Psoas muscle (tissue), 8 donors: Measurements from ENCODE around the gene MRTFB. TPM values are rescaled to one million over a fixed set of nuclear protein-coding genes. Genes with fewer than 3 reads are reported as not detected.

Experiments used
- ATAC-seq, 4 donors: fragments of 200-7000 bp; cut with Tn5 transposase; one replicate each; pipeline ENCODE4 v1.9.1; 2020; ENCODE audit warnings: moderate library complexity in 3 of 4, mild to moderate bottlenecking in 2 of 4
- DNase-seq, 2 donors: peaks; one replicate each; pipeline ENCODE4 v3.0.0-alpha.2; 2020
- H3K27ac ChIP-seq: fragments of 200-600 bp; one replicate; pipeline ENCODE4 v1.8.0; 2022
- H3K27me3 ChIP-seq, 3 donors: fragments of 200-600 bp in 1 of 3; one replicate each; pipeline versions ENCODE4 v1.6.1 to v1.8.0; 2013 to 2022; ENCODE audit warnings: low read length in 2 of 3, mild to moderate bottlenecking in 2 of 3, moderate library complexity in 1 of 3; ENCODE audit not compliant: insufficient read depth in 3 of 3
- H3K36me3 ChIP-seq, 2 donors: fragments of 200-600 bp in 1 of 2; one replicate each; pipeline versions ENCODE4 v1.6.1 to v1.8.0; 2013 to 2022; ENCODE audit warnings: low read depth in 1 of 2, mild to moderate bottlenecking in 1 of 2, moderate library complexity in 1 of 2; ENCODE audit not compliant: insufficient read depth in 1 of 2
- H3K4me1 ChIP-seq: fragments of 200-600 bp; one replicate; pipeline ENCODE4 v1.8.0; 2022
- H3K4me3 ChIP-seq: fragments of 200-600 bp; one replicate; pipeline ENCODE4 v1.8.0; 2022; ENCODE audit warnings: mild to moderate bottlenecking
- H3K9me3 ChIP-seq: fragments of 200-600 bp; one replicate; pipeline ENCODE4 v1.8.0; 2022
- WGBS, 3 donors: extraction: QIAGEN DNeasy Blood & Tissue Kit; methylation state at CpG; one replicate each; pipeline versions ENCODE4 v1.1.6 to v1.1.7; 2013; 5-methylcytosine and 5-hydroxymethylcytosine counted together
- intact Hi-C, 2 donors: fragments of 100-400 bp; cut with DNase I; formaldehyde crosslinking; loops; one replicate each; pipeline versions ENCODE4 v1.11.0 to v1.14.2; 2022
- polyA plus RNA-seq, 3 donors: library from polyadenylated mRNA; stranded (reverse); fragments of 200-250 nt; gene quantifications; one replicate each; pipeline ENCODE4 v1.2.3, GENCODE V29; 2013
- total RNA-seq, 4 donors: library from RNA; stranded (reverse); fragmentation: NEBNext Ultra II Directional in 2 of 4; extraction: Animal tissue kit (Norgen Biotek cat#: 25700) in 2 of 4; gene quantifications; one replicate each; pipeline versions ENCODE4 v1.2.1 to v1.2.4, GENCODE V29; 2021 to 2023
- TF ChIP-seq, protein P1 (sequence below): fragments of 200-600 bp; IDR thresholded peaks from one replicate; pipeline ENCODE4 v1.8.0; 2022; ENCODE audit warnings: antibody characterized with exemption
- donor health status: healthy with polysubstance abuse.
- donor health status: DM: no; HTN: no; CAD: no; lungs with moderate emphysema.
- donor health status: Bipolar disorder and iron deficiency.
- donor health status: healthy.
- donor health status: DM: yes; HTN: yes; CAD: no.
- donor health status: DM: no; HTN: no; CAD: no.
- donor health status: DM: no; HTN: no; CAD: no.
- donor health status: DM: yes; HTN: yes; CAD: no.

Gene MRTFB
- total and polyA plus RNA-seq, 7 donors: 2.7 to 26.3 (median 14.1) TPM

DNA sequence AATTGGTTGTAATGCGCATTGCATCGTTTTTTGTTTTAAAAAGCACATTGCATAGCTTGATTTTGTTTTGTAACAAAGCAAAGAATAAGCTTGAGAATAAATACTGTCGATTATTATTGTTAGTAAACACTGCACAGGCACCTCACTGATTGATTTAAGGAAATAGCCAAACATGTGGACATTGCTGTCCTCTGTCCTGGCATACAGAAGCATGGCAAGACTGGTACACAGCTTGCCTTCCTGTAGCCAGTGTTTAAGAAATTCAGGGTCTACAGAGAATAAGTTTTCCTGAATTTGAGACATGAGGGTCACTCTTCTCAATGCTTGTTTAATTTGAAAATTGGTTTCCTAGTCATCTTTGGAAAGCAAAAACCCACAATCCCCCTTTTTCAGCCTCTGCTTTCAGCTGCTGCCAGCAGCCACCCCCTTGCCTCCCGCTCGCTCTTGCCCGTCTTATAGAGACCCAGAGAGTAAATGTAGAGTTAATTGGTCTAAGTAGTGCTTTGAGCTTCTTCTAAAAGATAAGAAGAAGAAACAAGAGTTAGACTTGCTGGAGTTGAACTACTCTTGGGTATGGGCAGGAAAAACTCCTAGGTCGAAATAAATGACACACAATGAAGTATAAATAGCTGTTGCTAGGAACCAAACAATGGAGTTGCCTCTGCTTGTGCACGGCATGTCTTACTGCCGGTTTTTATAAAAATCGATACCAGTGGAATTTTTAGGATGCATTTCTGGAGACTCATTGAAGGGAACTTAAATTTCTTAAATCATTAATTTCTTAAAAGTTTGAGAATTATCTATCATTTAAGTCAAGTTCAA is 116.6 kb downstream of the MRTFB start:
- H3K9me3 ChIP-seq: no peaks in the 10 kb centered on the region
- 27 to 67% (median 27%) methylated on average over 10 of the region's 10 CpGs for WGBS, 3 donors
- H3K4me3 ChIP-seq: peak overlapping the region; percentile 72
- no peak for DNase-seq
- TF ChIP-seq, protein P1, sequence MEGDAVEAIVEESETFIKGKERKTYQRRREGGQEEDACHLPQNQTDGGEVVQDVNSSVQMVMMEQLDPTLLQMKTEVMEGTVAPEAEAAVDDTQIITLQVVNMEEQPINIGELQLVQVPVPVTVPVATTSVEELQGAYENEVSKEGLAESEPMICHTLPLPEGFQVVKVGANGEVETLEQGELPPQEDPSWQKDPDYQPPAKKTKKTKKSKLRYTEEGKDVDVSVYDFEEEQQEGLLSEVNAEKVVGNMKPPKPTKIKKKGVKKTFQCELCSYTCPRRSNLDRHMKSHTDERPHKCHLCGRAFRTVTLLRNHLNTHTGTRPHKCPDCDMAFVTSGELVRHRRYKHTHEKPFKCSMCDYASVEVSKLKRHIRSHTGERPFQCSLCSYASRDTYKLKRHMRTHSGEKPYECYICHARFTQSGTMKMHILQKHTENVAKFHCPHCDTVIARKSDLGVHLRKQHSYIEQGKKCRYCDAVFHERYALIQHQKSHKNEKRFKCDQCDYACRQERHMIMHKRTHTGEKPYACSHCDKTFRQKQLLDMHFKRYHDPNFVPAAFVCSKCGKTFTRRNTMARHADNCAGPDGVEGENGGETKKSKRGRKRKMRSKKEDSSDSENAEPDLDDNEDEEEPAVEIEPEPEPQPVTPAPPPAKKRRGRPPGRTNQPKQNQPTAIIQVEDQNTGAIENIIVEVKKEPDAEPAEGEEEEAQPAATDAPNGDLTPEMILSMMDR: no peak
- H3K4me1 ChIP-seq: peaks cover 37% of the 10 kb centered on the region
- H3K27ac ChIP-seq: peak overlapping the region; percentile 90
- intact Hi-C loops: loop anchor here (2.0 to 10.0 kb wide), 6 partner anchors 75 to 265 kb away; partner anchors contain the start of genes ERCC4 (in 2 of the 2) and MRTFB (in 2 of the 2)
- no peaks in the 10 kb centered on the region for H3K27me3 ChIP-seq
- no peaks in the 10 kb centered on the region for H3K36me3 ChIP-seq
- ATAC-seq: peak in 3 of 4 donors; percentile 47 to 61 (median 53)

DNA sequence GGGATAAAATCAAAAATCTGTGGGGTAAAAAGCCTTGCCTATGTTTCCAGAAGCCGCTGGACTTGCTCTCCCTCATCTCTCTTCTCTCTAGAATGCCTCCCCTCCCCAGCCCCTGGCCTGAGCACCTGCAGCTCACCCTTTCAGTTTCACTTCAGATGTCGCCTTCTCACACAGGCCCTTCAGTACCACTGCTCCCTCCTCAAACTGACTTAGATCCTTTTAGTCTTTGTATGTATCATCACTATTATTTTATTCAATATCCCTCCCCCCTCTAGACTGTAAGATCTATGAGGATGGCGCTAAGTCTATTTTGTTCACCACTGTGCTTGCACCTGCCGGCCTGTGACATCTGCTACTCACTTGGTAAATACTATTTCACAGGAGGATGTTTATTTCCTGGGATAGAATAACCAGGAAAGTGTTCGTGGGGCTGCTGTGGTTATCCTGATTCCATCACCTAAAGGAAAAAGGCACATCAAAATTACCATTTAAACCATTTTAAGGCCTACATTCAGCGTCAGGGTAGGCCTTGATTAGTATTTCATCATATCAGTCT is 122.3 kb downstream of the MRTFB start:
- DNase-seq: no peak
- H3K4me1 ChIP-seq: peaks cover 22% of the 10 kb centered on the region
- peak overlapping the region; percentile 42 for H3K27ac ChIP-seq
- no peaks in the 10 kb centered on the region for H3K36me3 ChIP-seq
- peak overlapping the region; percentile 6 for H3K4me3 ChIP-seq
- TF ChIP-seq, protein P1: no peak
- 59 to 69% (median 67%) methylated on average over 6 of the region's 6 CpGs for WGBS, 3 donors
- intact Hi-C loops: no loop called here
- peak in 1 of 4 donors; percentile 36 for ATAC-seq
- H3K9me3 ChIP-seq: no peaks in the 10 kb centered on the region
- no peaks in the 10 kb centered on the region for H3K27me3 ChIP-seq

DNA sequence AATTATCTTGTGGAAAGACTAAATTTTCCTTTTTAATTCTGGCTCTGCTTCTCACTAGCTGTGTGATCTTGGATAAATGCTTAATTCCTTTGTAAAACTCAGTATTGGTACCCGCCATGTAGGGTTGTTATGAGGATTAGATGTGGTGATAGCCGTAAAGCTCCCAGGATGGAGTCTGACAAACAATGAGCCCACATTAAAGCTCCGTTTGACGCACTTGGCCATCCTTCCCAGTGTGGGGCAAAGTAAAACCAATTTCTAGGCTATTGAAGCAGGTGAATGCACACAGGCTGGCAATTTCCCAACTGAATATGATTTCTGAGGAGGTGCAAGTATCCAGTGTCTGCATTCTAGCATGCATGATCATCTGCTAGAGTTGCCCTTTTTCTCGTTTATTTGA is 123.6 kb downstream of the MRTFB start:
- H3K4me1 ChIP-seq: peaks cover 22% of the 10 kb centered on the region
- TF ChIP-seq, protein P1: no peak
- no peak overlapping the region for H3K4me3 ChIP-seq
- WGBS, 3 donors: 84 to 94% (median 85%) methylated on average over 5 of the region's 5 CpGs
- H3K27ac ChIP-seq: no peak overlapping the region
- H3K27me3 ChIP-seq: no peaks in the 10 kb centered on the region
- H3K9me3 ChIP-seq: no peaks in the 10 kb centered on the region
- DNase-seq (no peak), ATAC-seq (no peak)
- no peaks in the 10 kb centered on the region for H3K36me3 ChIP-seq
- intact Hi-C loops: no loop called here

DNA sequence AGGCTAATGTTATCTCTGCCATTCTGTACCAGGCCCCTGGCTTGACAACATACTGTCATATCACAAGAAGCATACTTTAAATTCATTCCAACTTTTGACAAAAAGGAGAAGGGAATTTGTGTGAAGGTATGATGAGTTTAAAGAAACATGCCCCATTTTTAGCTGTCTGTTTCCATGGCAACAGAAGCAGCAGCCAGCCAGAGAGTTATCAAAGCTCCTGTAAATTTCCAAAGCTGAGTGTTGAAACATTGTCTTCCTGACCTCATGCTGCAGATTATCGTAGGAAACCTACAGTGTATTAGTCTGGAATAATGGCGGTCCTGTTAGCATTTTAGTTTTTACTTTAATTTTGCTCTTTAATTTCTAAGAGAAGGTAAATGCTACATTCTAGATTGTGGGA is 124.9 kb downstream of the MRTFB start:
- H3K36me3 ChIP-seq: no peaks in the 10 kb centered on the region
- no peak for DNase-seq
- H3K4me3 ChIP-seq: no peak overlapping the region
- no peak overlapping the region for H3K27ac ChIP-seq
- no peaks in the 10 kb centered on the region for H3K27me3 ChIP-seq
- peaks cover 15% of the 10 kb centered on the region for H3K4me1 ChIP-seq
- H3K9me3 ChIP-seq: no peaks in the 10 kb centered on the region
- intact Hi-C loops: no loop called here
- WGBS, 3 donors: 84 to 91% (median 90%) methylated on average over 2 of the region's 2 CpGs
- no peak for ATAC-seq
- TF ChIP-seq, protein P1: no peak
